Stomach (tissue), 4 donors: ENCODE results near the gene MYO16.

ENCODE experiments used
- POLR2A ChIP-seq, 4 donors: fragments of 450-650 bp; IDR thresholded peaks; one replicate each; pipeline ENCODE4 v1.6.1; 2016; ENCODE audit warnings: antibody characterized with exemption in 4 of 4, control low read depth in 2 of 4, mild to moderate bottlenecking in 1 of 4, moderate library complexity in 1 of 4
- POLR2AphosphoS5 ChIP-seq, 3 donors: sonication (generic); formaldehyde crosslinking; IDR thresholded peaks; one replicate each; pipeline ENCODE4 v1.6.1; 2016; ENCODE audit warnings: antibody characterized with exemption in 3 of 3
- TF ChIP-seq, protein P1 (sequence below), 7 experiments: fragments of 450-650 bp in 4 of 7; fragments of 200-600 bp in 3 of 7; sonication (generic) in 3 of 7; IDR thresholded peaks; one replicate each; pipeline ENCODE4 v1.5.1; 2016 to 2019; ENCODE audit warnings: antibody characterized with exemption in 7 of 7, control low read depth in 2 of 7, mild to moderate bottlenecking in 1 of 7

DNA sequence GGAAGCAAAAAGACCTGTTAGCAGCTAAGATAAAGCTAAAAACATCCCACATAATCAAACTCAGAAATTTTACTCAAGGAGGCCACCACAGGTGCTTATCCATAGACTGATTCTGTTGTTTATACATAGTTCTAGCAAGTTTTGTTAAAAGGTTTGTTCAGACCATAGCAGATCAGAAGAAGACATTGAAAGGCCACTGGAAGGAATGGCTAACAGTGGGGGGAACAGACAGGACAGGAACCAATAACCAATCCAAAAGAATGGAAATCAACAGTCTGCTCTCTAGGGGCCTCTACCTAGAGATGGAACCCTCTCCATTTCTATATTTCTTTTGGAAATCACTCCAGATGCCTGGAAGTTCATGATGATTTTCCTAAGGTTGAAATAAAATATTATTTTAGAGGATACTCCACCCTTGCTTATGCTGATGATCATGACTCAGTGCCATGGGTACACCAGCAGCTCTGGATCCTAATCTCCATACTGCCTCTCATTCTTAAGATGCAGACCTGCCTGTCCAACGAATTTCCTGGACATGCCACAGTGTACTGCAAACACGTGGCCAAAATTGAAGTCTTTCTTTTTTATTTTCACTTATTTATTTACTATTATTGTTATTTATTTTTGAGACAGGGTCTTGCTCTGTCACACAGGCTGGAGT lies 260.0 kb downstream of the MYO16 start:
- TF ChIP-seq, protein P1, sequence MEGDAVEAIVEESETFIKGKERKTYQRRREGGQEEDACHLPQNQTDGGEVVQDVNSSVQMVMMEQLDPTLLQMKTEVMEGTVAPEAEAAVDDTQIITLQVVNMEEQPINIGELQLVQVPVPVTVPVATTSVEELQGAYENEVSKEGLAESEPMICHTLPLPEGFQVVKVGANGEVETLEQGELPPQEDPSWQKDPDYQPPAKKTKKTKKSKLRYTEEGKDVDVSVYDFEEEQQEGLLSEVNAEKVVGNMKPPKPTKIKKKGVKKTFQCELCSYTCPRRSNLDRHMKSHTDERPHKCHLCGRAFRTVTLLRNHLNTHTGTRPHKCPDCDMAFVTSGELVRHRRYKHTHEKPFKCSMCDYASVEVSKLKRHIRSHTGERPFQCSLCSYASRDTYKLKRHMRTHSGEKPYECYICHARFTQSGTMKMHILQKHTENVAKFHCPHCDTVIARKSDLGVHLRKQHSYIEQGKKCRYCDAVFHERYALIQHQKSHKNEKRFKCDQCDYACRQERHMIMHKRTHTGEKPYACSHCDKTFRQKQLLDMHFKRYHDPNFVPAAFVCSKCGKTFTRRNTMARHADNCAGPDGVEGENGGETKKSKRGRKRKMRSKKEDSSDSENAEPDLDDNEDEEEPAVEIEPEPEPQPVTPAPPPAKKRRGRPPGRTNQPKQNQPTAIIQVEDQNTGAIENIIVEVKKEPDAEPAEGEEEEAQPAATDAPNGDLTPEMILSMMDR (IDR thresholded peaks at IDR 0.05) = no peak
- no peak for TF ChIP-seq POLR2A (IDR thresholded peaks at IDR 0.05)
- no peak for TF ChIP-seq POLR2AphosphoS5 (IDR thresholded peaks at IDR 0.05)
